Measurements from ENCODE around the gene ECE1. TPM values are rescaled to one million over a fixed set of nuclear protein-coding genes. Genes with fewer than 3 reads are reported as not detected.

The ECE1 gene
- total and polyA plus RNA-seq, 10 of the 15 experiments (the other 5 are each of a cell fraction or from before 2014, with no cell fraction given): 0.97 to 81.0 (median 37.0) TPM

GRCh38 chr1:21263653-21264225 is 26.5 kb downstream of the ECE1 start:
- DNase-seq (ENCODE audit: low read depth, low spot score) (no peak), ATAC-seq (no peak), FAIRE-seq (no peak)
- TF ChIP-seq SRF (IDR thresholded peaks at IDR 0.05; ENCODE audit: low read depth in 2 of 2, low read length in 2 of 2): no peak
- TF ChIP-seq GABPA (IDR thresholded peaks at IDR 0.05; ENCODE audit: low read depth): no peak
- TF ChIP-seq RFX5 (IDR thresholded peaks at IDR 0.05; ENCODE audit: low read depth, low read length): no peak
- TF ChIP-seq SREBF2 (IDR thresholded peaks at IDR 0.05; ENCODE audit: low read length): no peak
- ChIA-PET POLR2A (no interaction called here), RAD21 (ENCODE audit: unreplicated experiment) (no interaction called here), SMC1A (ENCODE audit: uncharacterized antibody, unreplicated experiment) (interaction anchor here (1.0 kb wide), 1 partner anchor 104 kb away, joined by 4 read pairs; no protein-coding TSS in a partner anchor), CTCF (interaction anchor here (1.6 kb wide), 1 partner anchor 9 kb away, joined by 4 read pairs; no protein-coding TSS in a partner anchor)
- 64% methylated on average over 11 of the region's 11 CpGs for WGBS (ENCODE audit: insufficient coverage, insufficient replicate concordance, low lambda C conversion rate, missing lambda C conversion rate)
- intact Hi-C loops (cut with micrococcal nuclease; ENCODE audit: unreplicated experiment): no loop called here
- Histone ChIP-seq H2AFZ (ENCODE audit: control insufficient read depth, low read depth, low read length) (no peak overlapping the region), H3K4me1 (ENCODE audit: control insufficient read depth, insufficient read depth, low read length) (no peaks in the 10 kb centered on the region), H3K4me2 (ENCODE audit: control insufficient read depth, insufficient read depth) (no peak overlapping the region), H4K20me1 (ENCODE audit: control insufficient read depth, insufficient read depth) (no peaks in the 10 kb centered on the region), H3K27ac (ENCODE audit: control insufficient read depth, insufficient read depth) (no peak overlapping the region), H3K79me2 (ENCODE audit: control insufficient read depth, insufficient read depth, low read length) (no peaks in the 10 kb centered on the region), H3K36me3 (ENCODE audit: control insufficient read depth in 2 of 2, insufficient read depth in 2 of 2, low read length in 1 of 2) (peaks cover 3 to 19% of the 10 kb centered on the region in 2 experiments; a peak in 2 of 4 replicates), H3K9ac (ENCODE audit: control insufficient read depth, insufficient read depth, low read length) (no peak overlapping the region), H3K9me3 (replicated peaks; ENCODE audit: control insufficient read depth, insufficient read depth, low read length) (no peaks in the 10 kb centered on the region), H3K27me3 (replicated peaks in 1 of 2; ENCODE audit: control insufficient read depth in 2 of 2, insufficient read depth in 2 of 2, low read length in 1 of 2) (no peaks in the 10 kb centered on the region), H3K4me3 (no peak overlapping the region)
- in situ Hi-C loops (cut with MboI): no loop called here
- no TSS peak for BruUV-seq (replicated peaks)

GRCh38 chr1:21263052-21263429 is 27.2 kb downstream of the ECE1 start:
- Histone ChIP-seq H3K79me2 (ENCODE audit: control insufficient read depth, insufficient read depth, low read length) (no peaks in the 10 kb centered on the region), H3K27ac (ENCODE audit: control insufficient read depth, insufficient read depth) (no peak overlapping the region), H3K4me3 (no peak overlapping the region), H4K20me1 (ENCODE audit: control insufficient read depth, insufficient read depth) (no peaks in the 10 kb centered on the region), H3K36me3 (ENCODE audit: control insufficient read depth in 2 of 2, insufficient read depth in 2 of 2, low read length in 1 of 2) (peaks cover 3 to 19% of the 10 kb centered on the region in 2 experiments; a peak in 2 of 4 replicates), H3K9ac (ENCODE audit: control insufficient read depth, insufficient read depth, low read length) (no peak overlapping the region), H3K27me3 (replicated peaks in 1 of 2; ENCODE audit: control insufficient read depth in 2 of 2, insufficient read depth in 2 of 2, low read length in 1 of 2) (no peaks in the 10 kb centered on the region), H3K9me3 (replicated peaks; ENCODE audit: control insufficient read depth, insufficient read depth, low read length) (no peaks in the 10 kb centered on the region), H3K4me1 (ENCODE audit: control insufficient read depth, insufficient read depth, low read length) (no peaks in the 10 kb centered on the region), H3K4me2 (ENCODE audit: control insufficient read depth, insufficient read depth) (no peak overlapping the region), H2AFZ (ENCODE audit: control insufficient read depth, low read depth, low read length) (no peak overlapping the region)
- in situ Hi-C loops (cut with MboI) (no loop called here), intact Hi-C loops (cut with micrococcal nuclease; ENCODE audit: unreplicated experiment) (no loop called here)
- ChIA-PET POLR2A (no interaction called here), SMC1A (ENCODE audit: uncharacterized antibody, unreplicated experiment) (no interaction called here), RAD21 (ENCODE audit: unreplicated experiment) (no interaction called here), CTCF (interaction anchor here (0.7 to 1.6 kb wide), 2 partner anchors 9 to 46 kb away, joined by 3 to 4 read pairs; no protein-coding TSS in a partner anchor)
- no peak for TF ChIP-seq FOXK2 (IDR thresholded peaks at IDR 0.05)
- DNase-seq (ENCODE audit: low read depth, low spot score) (no peak), FAIRE-seq (no peak), ATAC-seq (no peak)
- no TSS peak for BruUV-seq (replicated peaks)
- WGBS (ENCODE audit: insufficient coverage, insufficient replicate concordance, low lambda C conversion rate, missing lambda C conversion rate): 75% methylated on average over 9 of the region's 10 CpGs

All from GM12878 (cell line).